Measurements from ENCODE around the gene ADARB1.

DNA sequence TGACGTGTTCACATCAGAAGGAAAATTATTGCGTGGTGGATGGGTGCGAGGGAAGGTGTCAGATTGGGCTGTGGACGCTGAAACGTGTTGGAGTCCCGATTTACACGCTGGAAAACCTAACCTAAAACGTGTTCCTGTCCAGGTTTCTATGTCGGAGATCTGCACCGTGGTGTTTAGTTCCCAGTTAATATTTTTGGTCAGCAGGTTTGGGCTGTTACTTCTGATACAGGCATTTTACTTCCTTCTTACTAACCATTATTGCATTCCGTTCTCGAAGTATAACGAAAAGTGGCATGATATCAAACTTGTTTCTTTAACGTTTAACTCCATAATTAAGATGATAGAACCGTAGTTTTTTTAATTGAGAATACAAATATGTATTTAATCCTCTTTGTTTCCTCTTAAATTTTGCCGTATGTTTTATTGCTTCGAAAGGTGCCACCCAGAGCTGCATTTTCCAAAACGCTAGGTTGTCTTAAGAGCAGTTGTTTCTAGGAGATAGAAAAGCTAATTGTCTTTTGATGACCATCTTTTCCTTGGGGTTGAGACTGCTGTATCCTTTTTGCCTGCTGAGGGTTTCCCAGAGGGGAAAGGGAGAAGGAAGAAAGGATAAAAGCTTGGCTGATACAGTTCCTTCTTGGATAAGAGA is 1.3 kb downstream of the ADARB1 start:
- TF ChIP-seq, protein P1, sequence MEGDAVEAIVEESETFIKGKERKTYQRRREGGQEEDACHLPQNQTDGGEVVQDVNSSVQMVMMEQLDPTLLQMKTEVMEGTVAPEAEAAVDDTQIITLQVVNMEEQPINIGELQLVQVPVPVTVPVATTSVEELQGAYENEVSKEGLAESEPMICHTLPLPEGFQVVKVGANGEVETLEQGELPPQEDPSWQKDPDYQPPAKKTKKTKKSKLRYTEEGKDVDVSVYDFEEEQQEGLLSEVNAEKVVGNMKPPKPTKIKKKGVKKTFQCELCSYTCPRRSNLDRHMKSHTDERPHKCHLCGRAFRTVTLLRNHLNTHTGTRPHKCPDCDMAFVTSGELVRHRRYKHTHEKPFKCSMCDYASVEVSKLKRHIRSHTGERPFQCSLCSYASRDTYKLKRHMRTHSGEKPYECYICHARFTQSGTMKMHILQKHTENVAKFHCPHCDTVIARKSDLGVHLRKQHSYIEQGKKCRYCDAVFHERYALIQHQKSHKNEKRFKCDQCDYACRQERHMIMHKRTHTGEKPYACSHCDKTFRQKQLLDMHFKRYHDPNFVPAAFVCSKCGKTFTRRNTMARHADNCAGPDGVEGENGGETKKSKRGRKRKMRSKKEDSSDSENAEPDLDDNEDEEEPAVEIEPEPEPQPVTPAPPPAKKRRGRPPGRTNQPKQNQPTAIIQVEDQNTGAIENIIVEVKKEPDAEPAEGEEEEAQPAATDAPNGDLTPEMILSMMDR (conservative IDR thresholded peaks at IDR 0.05) = no peak
- TF ChIP-seq EZH2 (IDR thresholded peaks at IDR 0.05; ENCODE audit: low read depth) = no peak
